ENCODE results near the gene SUCNR1. TPM values are rescaled to one million over a fixed set of nuclear protein-coding genes. Genes with fewer than 3 reads are reported as not detected.

Gene SUCNR1
- polyA plus RNA-seq, 1 donor from 2014 or later: not detected

GRCh38 chr3:151933234-151933853, 59.9 kb downstream of the SUCNR1 start:
- Histone ChIP-seq H3K9ac (ENCODE audit: low read length) (no peak overlapping the region), H4K20me1 (ENCODE audit: insufficient read depth) (no peaks in the 10 kb centered on the region), H3F3A (ENCODE audit: insufficient read depth, low read length, poor library complexity, severe bottlenecking) (no peaks in the 10 kb centered on the region), H3K79me2 (replicated peaks; ENCODE audit: insufficient read depth, low read length) (no peaks in the 10 kb centered on the region), H2AFZ (ENCODE audit: low read depth, low read length) (no peak overlapping the region), H3K36me3 (ENCODE audit: insufficient read depth, low read length) (no peaks in the 10 kb centered on the region), H3K9me2 (ENCODE audit: insufficient read depth, low read length) (no peaks in the 10 kb centered on the region), H3K4me3 (ENCODE audit: low read length) (no peak overlapping the region), H3K9me3 (ENCODE audit: low read length) (no peaks in the 10 kb centered on the region), H3K4me2 (ENCODE audit: low read length) (no peak overlapping the region), H3K27me3 (ENCODE audit: insufficient read depth, low read depth, low read length) (no peaks in the 10 kb centered on the region), H3K27ac (ENCODE audit: low read length) (no peak overlapping the region)
- no peak for TF ChIP-seq EZH2 (IDR thresholded peaks at IDR 0.05; ENCODE audit: borderline replicate concordance, insufficient read depth, low read length, poor library complexity, severe bottlenecking)
- TF ChIP-seq, protein P1, sequence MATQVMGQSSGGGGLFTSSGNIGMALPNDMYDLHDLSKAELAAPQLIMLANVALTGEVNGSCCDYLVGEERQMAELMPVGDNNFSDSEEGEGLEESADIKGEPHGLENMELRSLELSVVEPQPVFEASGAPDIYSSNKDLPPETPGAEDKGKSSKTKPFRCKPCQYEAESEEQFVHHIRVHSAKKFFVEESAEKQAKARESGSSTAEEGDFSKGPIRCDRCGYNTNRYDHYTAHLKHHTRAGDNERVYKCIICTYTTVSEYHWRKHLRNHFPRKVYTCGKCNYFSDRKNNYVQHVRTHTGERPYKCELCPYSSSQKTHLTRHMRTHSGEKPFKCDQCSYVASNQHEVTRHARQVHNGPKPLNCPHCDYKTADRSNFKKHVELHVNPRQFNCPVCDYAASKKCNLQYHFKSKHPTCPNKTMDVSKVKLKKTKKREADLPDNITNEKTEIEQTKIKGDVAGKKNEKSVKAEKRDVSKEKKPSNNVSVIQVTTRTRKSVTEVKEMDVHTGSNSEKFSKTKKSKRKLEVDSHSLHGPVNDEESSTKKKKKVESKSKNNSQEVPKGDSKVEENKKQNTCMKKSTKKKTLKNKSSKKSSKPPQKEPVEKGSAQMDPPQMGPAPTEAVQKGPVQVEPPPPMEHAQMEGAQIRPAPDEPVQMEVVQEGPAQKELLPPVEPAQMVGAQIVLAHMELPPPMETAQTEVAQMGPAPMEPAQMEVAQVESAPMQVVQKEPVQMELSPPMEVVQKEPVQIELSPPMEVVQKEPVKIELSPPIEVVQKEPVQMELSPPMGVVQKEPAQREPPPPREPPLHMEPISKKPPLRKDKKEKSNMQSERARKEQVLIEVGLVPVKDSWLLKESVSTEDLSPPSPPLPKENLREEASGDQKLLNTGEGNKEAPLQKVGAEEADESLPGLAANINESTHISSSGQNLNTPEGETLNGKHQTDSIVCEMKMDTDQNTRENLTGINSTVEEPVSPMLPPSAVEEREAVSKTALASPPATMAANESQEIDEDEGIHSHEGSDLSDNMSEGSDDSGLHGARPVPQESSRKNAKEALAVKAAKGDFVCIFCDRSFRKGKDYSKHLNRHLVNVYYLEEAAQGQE (IDR thresholded peaks at IDR 0.05; ENCODE audit: borderline replicate concordance): no peak
- no peak for TF ChIP-seq POLR2AphosphoS5 (IDR thresholded peaks at IDR 0.05)
- TF ChIP-seq EP300 (conservative IDR thresholded peaks at IDR 0.05; ENCODE audit: poor library complexity, severe bottlenecking): no peak
- no peak for TF ChIP-seq RAD21 (conservative IDR thresholded peaks at IDR 0.05)
- no peak for TF ChIP-seq SMC3 (conservative IDR thresholded peaks at IDR 0.05; ENCODE audit: poor library complexity)
- no peak for TF ChIP-seq MXI1 (conservative IDR thresholded peaks at IDR 0.05; ENCODE audit: poor library complexity, severe bottlenecking)
- no peak for TF ChIP-seq TAF1 (IDR thresholded peaks at IDR 0.05; ENCODE audit: low read depth)
- no peak for TF ChIP-seq CTCF (IDR thresholded peaks at IDR 0.05; ENCODE audit: poor library complexity, severe bottlenecking)

Other genes starting within 250 kb of the SUCNR1 start
- gene AADACL2, start 139.7 kb upstream of the SUCNR1 start, polyA plus RNA-seq: not detected in 2 replicates
- gene AADAC, start 59.5 kb upstream of the SUCNR1 start, polyA plus RNA-seq: not detected in 2 replicates